IMR-90 (cell line): Measurements from ENCODE around the gene LILRA6. TPM values are rescaled to one million over a fixed set of nuclear protein-coding genes. Genes with fewer than 3 reads are reported as not detected.

Experiments used
- ATAC-seq: fragments of 200-7000 bp; cut with Tn5 transposase; 2 replicates; pipeline ENCODE4 v1.9.1; 2020; ENCODE audit warnings: low read depth, mild to moderate bottlenecking, moderate library complexity
- BruUV-seq: library from RNA; stranded (reverse); fragments of 400-500 nt; replicated peaks from 2 replicates; lab custom pipeline; 2021; lab: Mats Ljungman, UMichigan
- CTCF ChIA-PET: fragments of 300-600 bp; formaldehyde crosslinking; extraction: SDS; loops from one replicate; lab custom pipeline; 2021; ENCODE audit warnings: antibody characterized with exemption; lab: Yijun Ruan, JAX
- POLR2A ChIA-PET: fragments of 300-600 bp; sonication (Branson Sonifier 250); formaldehyde crosslinking; loops from one replicate; lab custom pipeline; 2022; ENCODE audit warnings: antibody characterized with exemption; ENCODE audit not compliant: unreplicated experiment; lab: Charles Lee
- DNase-seq: peaks from one replicate; pipeline ENCODE4 v3.0.0; 2013
- H2AFZ ChIP-seq: replicated peaks from 2 replicates; pipeline ENCODE3; 2013; ENCODE audit warnings: low read length, mild to moderate bottlenecking; ENCODE audit not compliant: poor library complexity
- H2AK5ac ChIP-seq: 2 replicates; pipeline ENCODE4 v1.6.1; 2013; ENCODE audit warnings: low read depth, low read length, inconsistent platforms
- H2AK9ac ChIP-seq: replicated peaks from 2 replicates; pipeline ENCODE3; 2013; ENCODE audit warnings: mild to moderate bottlenecking, low read depth, low read length, moderate library complexity; ENCODE audit not compliant: poor library complexity
- H2BK120ac ChIP-seq: 2 replicates; pipeline ENCODE4 v1.6.1; 2013; ENCODE audit warnings: low read depth, low read length, inconsistent platforms
- H2BK15ac ChIP-seq: 3 replicates; pipeline ENCODE4 v1.6.1; 2013; ENCODE audit warnings: low read depth, low read length, inconsistent platforms
- H2BK20ac ChIP-seq: 2 replicates; pipeline ENCODE4 v1.6.1; 2013; ENCODE audit warnings: low read depth, mild to moderate bottlenecking, inconsistent platforms, low read length, moderate library complexity
- H2BK5ac ChIP-seq: 2 replicates; pipeline ENCODE4 v1.6.1; 2013; ENCODE audit warnings: mild to moderate bottlenecking, low read depth, low read length, inconsistent platforms; ENCODE audit not compliant: poor library complexity, severe bottlenecking
- H3K14ac ChIP-seq: replicated peaks from 2 replicates; pipeline ENCODE4 v1.6.1; 2013; ENCODE audit warnings: low read depth, low read length, inconsistent platforms
- H3K18ac ChIP-seq: 2 replicates; pipeline ENCODE4 v1.6.1; 2013; ENCODE audit warnings: low read depth, low read length, control low read depth
- H3K23ac ChIP-seq: 2 replicates; pipeline ENCODE4 v1.6.1; 2013; ENCODE audit warnings: low read depth, low read length, inconsistent platforms
- H3K27ac ChIP-seq: 2 replicates; pipeline ENCODE4 v1.5.1; 2013; ENCODE audit warnings: mild to moderate bottlenecking, control low read depth, low read length; ENCODE audit not compliant: insufficient read depth
- H3K27me3 ChIP-seq: 2 replicates; pipeline ENCODE4 v1.6.1; 2013; ENCODE audit warnings: low read length; ENCODE audit not compliant: control insufficient read depth, insufficient read depth
- H3K36me3 ChIP-seq: 2 replicates; pipeline ENCODE4 v1.6.1; 2013; ENCODE audit warnings: low read length, mixed read lengths; ENCODE audit not compliant: control insufficient read depth, insufficient read depth
- H3K4ac ChIP-seq: 2 replicates; pipeline ENCODE4 v1.6.1; 2013; ENCODE audit warnings: low read depth, low read length, inconsistent platforms
- H3K4me1 ChIP-seq: 2 replicates; pipeline ENCODE4 v1.6.1; 2013; ENCODE audit warnings: low read length, mixed read lengths; ENCODE audit not compliant: control insufficient read depth, insufficient read depth
- H3K4me2 ChIP-seq: 2 replicates; pipeline ENCODE4 v1.6.1; 2013; ENCODE audit warnings: low read depth, mild to moderate bottlenecking, control low read depth, low read length, moderate library complexity
- H3K4me3 ChIP-seq: 2 replicates; pipeline ENCODE4 v1.5.1; 2013; ENCODE audit warnings: low read depth, mild to moderate bottlenecking, control low read depth, low read length, moderate library complexity; ENCODE audit not compliant: insufficient read depth
- H3K56ac ChIP-seq: 2 replicates; pipeline ENCODE4 v1.6.1; 2013; ENCODE audit warnings: low read length, inconsistent platforms; ENCODE audit not compliant: insufficient read depth; ENCODE audit errors: extremely low read depth
- H3K79me1 ChIP-seq, 2 experiments: 2 replicates each; pipeline ENCODE4 v1.6.1; 2013; ENCODE audit warnings: low read length in 2 of 2, inconsistent platforms in 1 of 2, low read depth in 1 of 2
- H3K9ac ChIP-seq: 2 replicates; pipeline ENCODE4 v1.6.1; 2013; ENCODE audit warnings: low read depth, low read length, control low read depth
- H3K9me1 ChIP-seq: 2 replicates; pipeline ENCODE4 v1.6.1; 2013; ENCODE audit warnings: low read length, inconsistent platforms; ENCODE audit not compliant: insufficient read depth
- H3K9me3 ChIP-seq: 2 replicates; pipeline ENCODE4 v1.6.1; 2013; ENCODE audit warnings: low read length; ENCODE audit not compliant: control insufficient read depth, insufficient read depth
- H4K20me1 ChIP-seq: 2 replicates; pipeline ENCODE4 v1.6.1; 2013; ENCODE audit warnings: low read length, inconsistent platforms; ENCODE audit not compliant: insufficient read depth
- H4K5ac ChIP-seq: 2 replicates; pipeline ENCODE4 v1.6.1; 2013; ENCODE audit warnings: mild to moderate bottlenecking, low read depth, low read length, control low read depth
- H4K8ac ChIP-seq, 2 experiments: 2 replicates each; pipeline ENCODE4 v1.6.1; 2013; ENCODE audit warnings: low read depth in 2 of 2, low read length in 2 of 2, control low read depth in 1 of 2, inconsistent platforms in 1 of 2
- H4K91ac ChIP-seq: 2 replicates; pipeline ENCODE4 v1.6.1; 2013; ENCODE audit warnings: low read depth, low read length, inconsistent platforms; ENCODE audit not compliant: insufficient read depth
- BHLHE40 ChIP-seq: fragments of 150-350 bp; IDR thresholded peaks from 2 replicates; pipeline ENCODE4 v1.6.1; 2016; ENCODE audit warnings: mild to moderate bottlenecking, low read depth, low read length
- CEBPB ChIP-seq: IDR thresholded peaks from 2 replicates; pipeline ENCODE4 v1.6.1; 2012; ENCODE audit warnings: low read depth, low read length, improper control_type of control experiment
- CHD1 ChIP-seq: IDR thresholded peaks from 2 replicates; pipeline ENCODE4 v1.6.1; 2012; ENCODE audit warnings: low read depth, low read length, improper control_type of control experiment
- MAFK ChIP-seq: IDR thresholded peaks from 2 replicates; pipeline ENCODE4 v1.6.1; 2012; ENCODE audit warnings: low read depth, low read length, improper control_type of control experiment
- MXI1 ChIP-seq: IDR thresholded peaks from 2 replicates; pipeline ENCODE4 v1.6.1; 2012; ENCODE audit warnings: low read depth, mild to moderate bottlenecking, low read length, moderate library complexity, borderline replicate concordance
- NFE2L2 ChIP-seq: fragments of 150-350 bp; IDR thresholded peaks from 2 replicates; pipeline ENCODE4 v1.6.1; 2016; ENCODE audit warnings: low read depth, mild to moderate bottlenecking, low read length
- POLR2A ChIP-seq: IDR thresholded peaks from 2 replicates; pipeline ENCODE4 v1.6.1; 2012; ENCODE audit warnings: mild to moderate bottlenecking, low read depth, low read length
- RAD21 ChIP-seq: IDR thresholded peaks from 2 replicates; pipeline ENCODE4 v1.6.1; 2012; ENCODE audit warnings: low read length, improper control_type of control experiment
- RCOR1 ChIP-seq: IDR thresholded peaks from 2 replicates; pipeline ENCODE4 v1.6.1; 2012; ENCODE audit warnings: mild to moderate bottlenecking, low read length, improper control_type of control experiment; ENCODE audit not compliant: insufficient replicate concordance
- RFX5 ChIP-seq: IDR thresholded peaks from 2 replicates; pipeline ENCODE4 v1.8.0; 2012; ENCODE audit warnings: low read depth, mild to moderate bottlenecking, low read length, moderate library complexity
- SMC3 ChIP-seq: fragments of 150-350 bp; IDR thresholded peaks from 2 replicates; pipeline ENCODE4 v1.6.1; 2016; ENCODE audit warnings: low read depth, mild to moderate bottlenecking, antibody characterized with exemption, low read length, moderate library complexity
- WGBS, 2 experiments: methylation state at CpG; one replicate each; pipeline versions ENCODE4 v1.1.5 to v1.1.7; 2013; ENCODE audit warnings: missing lambda C conversion rate in 2 of 2; ENCODE audit not compliant: insufficient read length in 1 of 2; ENCODE audit errors: extremely low coverage in 2 of 2; 5-methylcytosine and 5-hydroxymethylcytosine counted together
- dilution Hi-C: fragments of 300-500 bp; cut with HindIII; formaldehyde crosslinking; loops from one replicate; pipeline ENCODE4 v1.14.3; 2018; ENCODE audit warnings: low sequenced_read_pairs; ENCODE audit not compliant: unreplicated experiment
- in situ Hi-C: fragments of 300-500 bp; cut with MboI; formaldehyde crosslinking; loops from 3 replicates; pipeline ENCODE4 v1.14.3; 2019; ENCODE audit warnings: low sequenced_read_pairs, inconsistent platforms, mixed read lengths
- intact Hi-C: fragments of 100-400 bp; cut with micrococcal nuclease; formaldehyde crosslinking; loops from 2 replicates; pipeline ENCODE4 v1.10.0; 2022
- polyA plus RNA-seq, 3 experiments: library from polyadenylated mRNA; depleted of rRNA; stranded (reverse); fragments of >200 nt; gene quantifications; 2 replicates each; pipeline ENCODE4 v1.2.3, GENCODE V29; 2012; ENCODE audit warnings: low replicate concordance in 1 of 3
- total RNA-seq: library from RNA; depleted of rRNA; stranded (reverse); fragments of >200 nt; gene quantifications from 2 replicates; pipeline ENCODE4 v1.2.3, GENCODE V29; 2012
- TF ChIP-seq, protein P1 (sequence below): fragments of 150-350 bp; IDR thresholded peaks from 2 replicates; pipeline ENCODE4 v1.6.1; 2016; ENCODE audit warnings: low read depth, mild to moderate bottlenecking, low read length, moderate library complexity, borderline replicate concordance
- TF ChIP-seq, protein P2 (sequence below): conservative IDR thresholded peaks from 2 replicates; pipeline ENCODE4 v1.5.1; 2012; ENCODE audit warnings: mild to moderate bottlenecking, low read depth, low read length, improper control_type of control experiment

LILRA6 gene
- total and polyA plus RNA-seq, 2 of the 4 experiments (the other 2 are of a cell fraction), result not detected

DNA sequence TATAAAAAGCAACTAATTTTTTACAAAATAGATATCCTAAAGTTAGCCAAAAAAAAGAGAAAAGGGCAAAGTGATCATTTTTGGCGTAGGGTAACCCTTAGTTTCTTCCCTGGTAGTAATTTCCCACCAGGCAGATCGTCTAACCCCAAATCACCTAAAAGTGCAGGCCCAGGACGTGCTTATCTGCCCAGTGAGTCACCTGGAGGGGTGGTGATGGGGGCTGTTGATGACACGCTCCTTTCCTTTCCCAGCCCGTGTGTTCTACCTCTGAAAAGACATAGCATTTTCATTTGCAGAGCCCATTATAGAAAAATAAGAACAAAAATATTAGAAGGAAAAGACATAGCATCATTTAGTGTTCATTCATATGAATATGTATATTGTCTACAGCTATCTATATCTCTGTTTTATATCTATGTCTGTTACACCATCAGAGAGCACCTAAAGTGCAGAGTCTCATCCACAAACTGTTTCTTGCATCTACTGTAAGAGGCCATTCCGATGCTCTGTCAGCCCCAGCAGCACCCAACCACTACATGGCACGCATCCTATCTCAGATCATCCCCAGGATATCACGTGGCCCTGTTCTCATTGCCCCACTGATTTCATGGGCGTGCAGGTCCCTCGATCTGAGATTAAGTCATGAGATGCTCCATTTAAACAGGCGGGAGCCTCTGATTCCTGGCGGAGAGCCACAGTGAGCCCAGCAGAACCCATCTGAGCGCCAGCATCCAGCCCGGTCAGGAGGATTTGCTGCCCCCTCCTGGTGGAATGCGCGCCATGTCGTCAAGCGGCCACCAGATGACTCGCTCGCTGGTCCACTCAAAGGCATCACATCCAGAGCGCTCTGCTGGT, 11.3 kb downstream of the LILRA6 start (continued):
- no peak for TF ChIP-seq MAFK
- no peak for TF ChIP-seq BHLHE40

DNA sequence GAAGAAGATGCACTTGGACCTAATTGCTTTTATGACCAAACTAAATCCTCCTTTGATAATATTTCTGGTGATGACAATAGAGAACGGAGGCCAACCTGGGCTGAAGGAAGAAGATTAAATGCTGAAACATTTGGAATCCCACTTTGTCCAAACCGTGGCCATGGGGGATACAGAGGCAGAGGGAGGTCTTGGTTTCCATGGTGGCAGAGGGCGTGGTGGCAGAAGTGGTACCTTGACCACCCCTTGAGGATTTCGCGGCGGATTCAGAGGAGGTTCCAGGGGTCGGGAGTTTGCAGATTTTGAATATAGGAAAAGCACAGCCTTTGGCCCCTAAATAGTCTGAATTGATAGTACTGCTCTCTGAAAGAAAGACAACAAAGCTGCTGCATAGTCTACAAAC, 12.6 kb downstream of the LILRA6 start:
- Histone ChIP-seq H3K4ac (no peak overlapping the region), H3K9me1 (no peaks in the 10 kb centered on the region; the same call in 1 of the 2 replicates), H3K14ac (no peak overlapping the region), H2AK9ac (no peak overlapping the region), H3K4me1 (no peaks in the 10 kb centered on the region), H3K18ac (no peak overlapping the region), H3K56ac (no peak overlapping the region), H3K79me1 (no peaks in the 10 kb centered on the region), H4K91ac (no peak overlapping the region), H2AK5ac (no peak overlapping the region), H2BK20ac (no peak overlapping the region), H2AFZ (no peak overlapping the region), H3K9me3 (no peaks in the 10 kb centered on the region), H3K27me3 (peaks cover 4% of the 10 kb centered on the region), H3K23ac (no peak overlapping the region), H3K9ac (no peak overlapping the region), H2BK120ac (no peak overlapping the region), H2BK5ac (no peak overlapping the region), H3K27ac (no peak overlapping the region), H3K4me3 (no peak overlapping the region), H3K36me3 (no peaks in the 10 kb centered on the region), H3K4me2 (no peak overlapping the region), H2BK15ac (no peak overlapping the region), H4K8ac (no peak overlapping the region), H4K20me1 (no peaks in the 10 kb centered on the region), H4K5ac (no peak overlapping the region)
- ATAC-seq (no peak), DNase-seq (no peak)
- POLR2A ChIA-PET, result no interaction called here
- in situ Hi-C loops, result no loop called here
- BruUV-seq, result no TSS peak
- dilution Hi-C loops, result no loop called here
- intact Hi-C loops, result no loop called here
- 74% methylated on average over 6 of the region's 7 CpGs; no CpG with 5 or more reads in 1 of the 2 experiments for WGBS, 2 experiments
- CTCF ChIA-PET, result no interaction called here
- TF ChIP-seq MXI1, result no peak
- TF ChIP-seq, protein P1, sequence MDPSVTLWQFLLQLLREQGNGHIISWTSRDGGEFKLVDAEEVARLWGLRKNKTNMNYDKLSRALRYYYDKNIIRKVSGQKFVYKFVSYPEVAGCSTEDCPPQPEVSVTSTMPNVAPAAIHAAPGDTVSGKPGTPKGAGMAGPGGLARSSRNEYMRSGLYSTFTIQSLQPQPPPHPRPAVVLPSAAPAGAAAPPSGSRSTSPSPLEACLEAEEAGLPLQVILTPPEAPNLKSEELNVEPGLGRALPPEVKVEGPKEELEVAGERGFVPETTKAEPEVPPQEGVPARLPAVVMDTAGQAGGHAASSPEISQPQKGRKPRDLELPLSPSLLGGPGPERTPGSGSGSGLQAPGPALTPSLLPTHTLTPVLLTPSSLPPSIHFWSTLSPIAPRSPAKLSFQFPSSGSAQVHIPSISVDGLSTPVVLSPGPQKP, result no peak
- TF ChIP-seq POLR2A, result no peak
- no peak for TF ChIP-seq RAD21
- no peak for TF ChIP-seq SMC3
- no peak for TF ChIP-seq RCOR1
- no peak for TF ChIP-seq RFX5
- TF ChIP-seq MAFK, result no peak
- no peak for TF ChIP-seq CHD1
- TF ChIP-seq NFE2L2, result no peak
- TF ChIP-seq, protein P2, sequence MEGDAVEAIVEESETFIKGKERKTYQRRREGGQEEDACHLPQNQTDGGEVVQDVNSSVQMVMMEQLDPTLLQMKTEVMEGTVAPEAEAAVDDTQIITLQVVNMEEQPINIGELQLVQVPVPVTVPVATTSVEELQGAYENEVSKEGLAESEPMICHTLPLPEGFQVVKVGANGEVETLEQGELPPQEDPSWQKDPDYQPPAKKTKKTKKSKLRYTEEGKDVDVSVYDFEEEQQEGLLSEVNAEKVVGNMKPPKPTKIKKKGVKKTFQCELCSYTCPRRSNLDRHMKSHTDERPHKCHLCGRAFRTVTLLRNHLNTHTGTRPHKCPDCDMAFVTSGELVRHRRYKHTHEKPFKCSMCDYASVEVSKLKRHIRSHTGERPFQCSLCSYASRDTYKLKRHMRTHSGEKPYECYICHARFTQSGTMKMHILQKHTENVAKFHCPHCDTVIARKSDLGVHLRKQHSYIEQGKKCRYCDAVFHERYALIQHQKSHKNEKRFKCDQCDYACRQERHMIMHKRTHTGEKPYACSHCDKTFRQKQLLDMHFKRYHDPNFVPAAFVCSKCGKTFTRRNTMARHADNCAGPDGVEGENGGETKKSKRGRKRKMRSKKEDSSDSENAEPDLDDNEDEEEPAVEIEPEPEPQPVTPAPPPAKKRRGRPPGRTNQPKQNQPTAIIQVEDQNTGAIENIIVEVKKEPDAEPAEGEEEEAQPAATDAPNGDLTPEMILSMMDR, result no peak
- no peak for TF ChIP-seq CEBPB
- TF ChIP-seq BHLHE40, result no peak
